Keratinocyte (primary cell): Measurements from ENCODE around the gene PARVA. TPM values are rescaled to one million over a fixed set of nuclear protein-coding genes. Genes with fewer than 3 reads are reported as not detected.

Experiments used
- DNase-seq: peaks from one replicate; pipeline ENCODE4 v3.0.0-alpha.2; 2011; ENCODE audit warnings: low read depth, missing footprints, low spot score
- FAIRE-seq: peaks from 2 replicates; lab custom pipeline; 2011; peaks lifted over from hg19 to GRCh38; lab: Jason Lieb, UNC
- H2AFZ ChIP-seq: 2 replicates; pipeline ENCODE4 v1.6.0; 2012; ENCODE audit warnings: low read length, control low read depth, inconsistent platforms; ENCODE audit not compliant: control insufficient read depth
- H3K27ac ChIP-seq: 2 replicates; pipeline ENCODE4 v1.5.1; 2011; ENCODE audit warnings: low read length; ENCODE audit not compliant: control insufficient read depth, insufficient read depth
- H3K27me3 ChIP-seq: 3 replicates; pipeline ENCODE4 v1.6.0; 2011; ENCODE audit warnings: low read length; ENCODE audit not compliant: control insufficient read depth, insufficient read depth; ENCODE audit errors: extremely low read depth
- H3K36me3 ChIP-seq, 2 experiments: 2 replicates in 1 of 2; 3 replicates in 1 of 2; pipeline ENCODE4 v1.5.1; 2011; ENCODE audit warnings: low read length in 2 of 2, mild to moderate bottlenecking in 1 of 2; ENCODE audit not compliant: control insufficient read depth in 2 of 2, insufficient read depth in 2 of 2; ENCODE audit errors: extremely low read depth in 1 of 2
- H3K4me1 ChIP-seq: 3 replicates; pipeline ENCODE4 v1.5.1; 2011; ENCODE audit warnings: low read length; ENCODE audit not compliant: control insufficient read depth, insufficient read depth; ENCODE audit errors: extremely low read depth
- H3K4me2 ChIP-seq: 3 replicates; pipeline ENCODE4 v1.6.0; 2011; ENCODE audit warnings: low read depth, low read length; ENCODE audit not compliant: control insufficient read depth, insufficient read depth; ENCODE audit errors: extremely low read depth
- H3K4me3 ChIP-seq, 3 experiments: fragments of 200-600 bp in 1 of 3; sonication (generic) in 1 of 3; 2 replicates in 2 of 3; 3 replicates in 1 of 3; pipeline ENCODE4 v1.5.1; 2011 to 2016; ENCODE audit warnings: low read length in 3 of 3, mild to moderate bottlenecking in 3 of 3, control low read depth in 2 of 3, inconsistent platforms in 1 of 3, low read depth in 1 of 3, mixed read lengths in 1 of 3, mixed run types in 1 of 3, moderate library complexity in 1 of 3; ENCODE audit not compliant: control insufficient read depth in 2 of 3, insufficient read depth in 2 of 3; ENCODE audit errors: extremely low read depth in 1 of 3
- H3K79me2 ChIP-seq: 2 replicates; pipeline ENCODE4 v1.6.0; 2012; ENCODE audit warnings: low read length; ENCODE audit not compliant: control insufficient read depth, insufficient read depth
- H3K9ac ChIP-seq: 3 replicates; pipeline ENCODE4 v1.6.0; 2011; ENCODE audit warnings: low read length; ENCODE audit not compliant: control insufficient read depth, insufficient read depth; ENCODE audit errors: extremely low read depth
- H3K9me1 ChIP-seq: 3 replicates; pipeline ENCODE4 v1.6.0; 2011; ENCODE audit warnings: low read length; ENCODE audit not compliant: control insufficient read depth, insufficient read depth; ENCODE audit errors: extremely low read depth
- H3K9me3 ChIP-seq: 2 replicates; pipeline ENCODE4 v1.5.1; 2012; ENCODE audit warnings: low read depth, low read length; ENCODE audit not compliant: control insufficient read depth
- H4K20me1 ChIP-seq: 3 replicates; pipeline ENCODE4 v1.6.0; 2011; ENCODE audit warnings: low read length; ENCODE audit not compliant: control insufficient read depth, insufficient read depth; ENCODE audit errors: extremely low read depth
- EZH2 ChIP-seq: IDR thresholded peaks from one replicate; pipeline ENCODE4 v1.6.1; 2012; ENCODE audit warnings: inconsistent platforms, mild to moderate bottlenecking, low read length, moderate library complexity
- dilution Hi-C: fragments of 300-500 bp; cut with MboI; formaldehyde crosslinking; loops from one replicate; pipeline ENCODE4 v1.7.0; 2020; ENCODE audit warnings: low sequenced_read_pairs; ENCODE audit not compliant: extremely low pct_ligation_motif_present
- polyA plus RNA-seq, 5 experiments: library from polyadenylated mRNA; depleted of rRNA in 3 of 5; stranded (reverse) in 3 of 5; stranded (forward) in 1 of 5; unstranded in 1 of 5; fragments of >200 nt; gene quantifications; 1 replicate in 1 of 5; 2 replicates in 3 of 5; 3 replicates in 1 of 5; pipeline versions ENCODE4 v1.2.1 to v1.2.3, GENCODE V29; 2011 to 2012; ENCODE audit warnings: missing spikeins in 2 of 5, low read depth in 1 of 5, low replicate concordance in 1 of 5
- TF ChIP-seq, protein P1 (sequence below), 3 experiments: IDR thresholded peaks in 1 of 3; conservative IDR thresholded peaks in 1 of 3; optimal IDR thresholded peaks in 1 of 3; 2 replicates in 2 of 3; 3 replicates in 1 of 3; pipeline versions ENCODE3 to v1.5.1; 2011; ENCODE audit warnings: low read length in 3 of 3, mild to moderate bottlenecking in 3 of 3, moderate library complexity in 2 of 3, control low read depth in 1 of 3, inconsistent platforms in 1 of 3; ENCODE audit not compliant: insufficient read depth in 2 of 3; ENCODE audit errors: extremely low read depth in 1 of 3

PARVA gene
- polyA plus RNA-seq, 1 donor (not counting 4 experiments of a cell fraction or from before 2014, with no cell fraction given): 28.9 TPM

DNA sequence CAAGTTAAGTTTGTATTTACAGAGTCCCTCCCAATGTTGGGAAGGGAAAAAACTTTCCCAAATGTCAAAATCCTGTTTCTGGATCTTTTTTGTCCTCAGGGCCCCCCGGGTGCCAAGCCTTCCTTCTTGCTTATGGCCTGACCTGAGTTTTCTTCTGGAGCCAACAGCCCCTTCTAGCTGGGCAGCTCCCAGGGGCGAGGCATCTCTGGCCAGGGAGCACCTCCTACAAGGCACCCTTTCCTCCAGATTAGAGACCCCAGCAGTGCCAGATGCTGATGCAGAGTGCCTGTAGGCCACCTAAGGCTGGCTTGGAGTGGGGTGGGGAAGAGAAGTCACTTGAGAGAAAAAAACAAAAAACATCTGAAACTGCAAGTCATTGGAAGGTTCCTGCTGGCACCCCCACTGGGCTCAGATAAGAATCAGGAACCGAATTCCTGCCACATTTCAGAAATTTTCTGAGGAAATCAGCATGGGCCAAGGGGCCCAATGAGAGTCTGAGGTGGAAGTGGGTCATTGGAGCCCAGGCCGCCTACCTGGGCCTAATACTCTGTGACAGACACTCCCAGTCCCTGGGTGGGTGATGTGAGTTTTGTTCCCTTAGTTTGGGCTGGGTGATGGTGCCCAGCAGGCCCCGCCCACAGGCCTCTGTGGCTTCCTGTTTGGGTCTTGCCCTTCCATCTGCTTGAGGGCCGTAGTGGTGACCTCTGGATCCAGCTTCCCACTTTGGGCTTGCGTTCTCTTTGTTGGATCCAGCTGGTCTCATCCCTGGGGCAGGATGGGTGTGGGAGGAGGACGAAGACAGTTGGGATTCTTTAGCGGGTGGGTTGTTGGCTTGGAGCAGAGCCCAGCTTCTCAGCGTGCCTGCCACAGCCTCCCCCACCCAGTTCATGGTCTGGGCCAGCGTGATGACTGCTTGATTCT lies 40.6 kb downstream of the PARVA start:
- Histone ChIP-seq H3K4me2 (no peak overlapping the region), H3K9me3 (no peaks in the 10 kb centered on the region), H3K36me3 (no peaks in the 10 kb centered on the region), H3K4me1 (peaks cover 10% of the 10 kb centered on the region), H4K20me1 (no peaks in the 10 kb centered on the region), H2AFZ (no peak overlapping the region), H3K27ac (no peak overlapping the region), H3K27me3 (no peaks in the 10 kb centered on the region), H3K4me3 (no peak overlapping the region), H3K9ac (no peak overlapping the region), H3K79me2 (peaks cover 5% of the 10 kb centered on the region), H3K9me1 (no peaks in the 10 kb centered on the region)
- TF ChIP-seq, protein P1, sequence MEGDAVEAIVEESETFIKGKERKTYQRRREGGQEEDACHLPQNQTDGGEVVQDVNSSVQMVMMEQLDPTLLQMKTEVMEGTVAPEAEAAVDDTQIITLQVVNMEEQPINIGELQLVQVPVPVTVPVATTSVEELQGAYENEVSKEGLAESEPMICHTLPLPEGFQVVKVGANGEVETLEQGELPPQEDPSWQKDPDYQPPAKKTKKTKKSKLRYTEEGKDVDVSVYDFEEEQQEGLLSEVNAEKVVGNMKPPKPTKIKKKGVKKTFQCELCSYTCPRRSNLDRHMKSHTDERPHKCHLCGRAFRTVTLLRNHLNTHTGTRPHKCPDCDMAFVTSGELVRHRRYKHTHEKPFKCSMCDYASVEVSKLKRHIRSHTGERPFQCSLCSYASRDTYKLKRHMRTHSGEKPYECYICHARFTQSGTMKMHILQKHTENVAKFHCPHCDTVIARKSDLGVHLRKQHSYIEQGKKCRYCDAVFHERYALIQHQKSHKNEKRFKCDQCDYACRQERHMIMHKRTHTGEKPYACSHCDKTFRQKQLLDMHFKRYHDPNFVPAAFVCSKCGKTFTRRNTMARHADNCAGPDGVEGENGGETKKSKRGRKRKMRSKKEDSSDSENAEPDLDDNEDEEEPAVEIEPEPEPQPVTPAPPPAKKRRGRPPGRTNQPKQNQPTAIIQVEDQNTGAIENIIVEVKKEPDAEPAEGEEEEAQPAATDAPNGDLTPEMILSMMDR (optimal IDR thresholded peaks at IDR 0.05 in 1 of 3, IDR thresholded peaks at IDR 0.05 in 1 of 3, conservative IDR thresholded peaks at IDR 0.05 in 1 of 3; ENCODE audit: extremely low read depth in 1 of 3, insufficient read depth in 2 of 3, low read length in 3 of 3): no peak
- no peak for TF ChIP-seq EZH2
- DNase-seq: no peak
- FAIRE-seq: no peak
- dilution Hi-C loops: no loop called here

DNA sequence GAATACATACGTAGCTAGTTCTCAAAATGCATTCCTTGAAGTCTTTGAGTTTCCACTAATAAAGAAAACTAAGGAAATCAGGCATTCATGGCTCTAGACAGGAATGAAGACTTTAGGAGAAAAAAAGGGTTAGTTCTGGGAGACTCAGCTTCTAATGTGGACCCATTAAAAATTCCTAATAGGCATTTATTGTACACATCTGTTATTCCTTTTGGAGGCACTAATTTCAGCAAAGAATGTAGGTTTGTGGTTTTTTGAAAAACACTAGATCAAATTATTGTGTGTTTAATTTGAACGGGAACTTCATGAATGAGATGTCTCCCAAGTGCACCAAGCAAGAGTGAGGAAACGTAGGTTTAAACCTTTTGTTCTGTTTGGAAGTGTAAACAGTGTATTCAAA lies 42.7 kb downstream of the PARVA start:
- H3K9me3 ChIP-seq: no peaks in the 10 kb centered on the region
- DNase-seq (no peak), FAIRE-seq (no peak)
- no peaks in the 10 kb centered on the region for H3K27me3 ChIP-seq
- no peaks in the 10 kb centered on the region for H3K4me1 ChIP-seq
- H2AFZ ChIP-seq: no peak overlapping the region
- H3K9me1 ChIP-seq: no peaks in the 10 kb centered on the region
- no peaks in the 10 kb centered on the region for H3K79me2 ChIP-seq
- no peaks in the 10 kb centered on the region for H3K36me3 ChIP-seq
- TF ChIP-seq, protein P1 (optimal IDR thresholded peaks at IDR 0.05 in 1 of 3, IDR thresholded peaks at IDR 0.05 in 1 of 3, conservative IDR thresholded peaks at IDR 0.05 in 1 of 3; ENCODE audit: extremely low read depth in 1 of 3, insufficient read depth in 2 of 3, low read length in 3 of 3): no peak
- no peak for TF ChIP-seq EZH2
- dilution Hi-C loops: no loop called here
- no peak overlapping the region for H3K27ac ChIP-seq
- H3K9ac ChIP-seq: no peak overlapping the region
- no peak overlapping the region for H3K4me2 ChIP-seq
- H3K4me3 ChIP-seq: no peak overlapping the region
- no peaks in the 10 kb centered on the region for H4K20me1 ChIP-seq
